Sciatic nerve (tissue), 2 donors: ENCODE results near the gene ABI3. TPM values are rescaled to one million over a fixed set of nuclear protein-coding genes. Genes with fewer than 3 reads are reported as not detected.
"Not testable (repeated sequence)": the region's sequence is repeated elsewhere in the genome, so short reads cannot be mapped to it uniquely, and the experiment has no call there.

Experiments used
- ATAC-seq: fragments of 200-7000 bp; cut with Tn5 transposase; one replicate; pipeline ENCODE4 v1.9.1; 2020; ENCODE audit warnings: mild to moderate bottlenecking, moderate library complexity
- DNase-seq: peaks from one replicate; pipeline ENCODE4 v3.0.0-alpha.2; 2020; ENCODE audit warnings: low spot score
- intact Hi-C: fragments of 100-400 bp; cut with DNase I; formaldehyde crosslinking; loops from one replicate; pipeline ENCODE4 v1.14.2; 2022
- total RNA-seq: library from RNA; stranded (reverse); fragmentation: NEBNext Ultra II Directional; extraction: Animal tissue kit (Norgen Biotek cat#: 25700); gene quantifications from one replicate; pipeline ENCODE4 v1.2.1, GENCODE V29; 2021
- donor health status: DM: no; HTN: no; CAD: no.
- donor health status: DM: no; HTN: no; CAD: no.

ABI3 gene
- total RNA-seq, 1 donor from 2014 or later: 8.5 TPM

DNA sequence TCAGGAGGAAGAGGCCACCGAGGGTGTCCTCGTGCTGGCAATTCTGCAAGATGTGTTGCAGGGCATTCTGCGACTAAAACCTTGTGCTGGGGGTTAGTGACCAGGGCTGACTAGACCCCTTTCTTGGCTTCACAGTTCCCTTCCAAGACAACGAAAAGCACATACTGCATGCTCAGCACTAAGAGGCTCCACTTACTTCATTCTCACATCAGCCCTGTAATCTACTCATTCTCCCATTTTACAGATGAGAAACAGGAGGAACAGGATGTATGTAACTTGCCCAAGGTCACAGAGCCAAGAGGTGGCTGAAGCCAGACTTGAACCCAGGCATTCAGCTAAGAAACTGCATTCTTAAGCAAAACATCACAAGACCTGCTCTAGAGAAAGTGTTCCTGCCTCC lies 25.4 kb downstream of the ABI3 start:
- intact Hi-C loops: no loop called here
- ATAC-seq (no peak), DNase-seq (no peak)

DNA sequence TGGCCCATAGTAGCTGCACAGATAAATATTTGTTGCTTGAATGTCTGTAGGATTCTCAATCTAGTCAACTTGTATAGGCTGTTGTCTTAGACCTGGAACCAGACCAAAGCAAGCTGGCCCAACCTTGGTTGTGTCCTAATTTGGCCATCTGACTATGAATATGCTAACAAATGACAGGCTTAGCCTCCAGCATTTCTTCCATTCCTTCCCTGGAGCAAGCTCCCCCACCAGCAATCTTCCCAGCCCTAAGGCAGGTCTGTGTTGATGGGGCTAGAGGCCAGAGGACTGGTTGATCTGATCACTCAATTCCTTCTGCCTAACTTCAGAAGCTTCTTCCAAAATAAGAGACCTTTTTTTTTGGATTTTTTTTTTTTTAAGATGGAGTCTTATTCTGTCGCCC lies 29.5 kb downstream of the ABI3 start:
- no peak for ATAC-seq
- intact Hi-C loops: no loop called here
- DNase-seq: no peak

DNA sequence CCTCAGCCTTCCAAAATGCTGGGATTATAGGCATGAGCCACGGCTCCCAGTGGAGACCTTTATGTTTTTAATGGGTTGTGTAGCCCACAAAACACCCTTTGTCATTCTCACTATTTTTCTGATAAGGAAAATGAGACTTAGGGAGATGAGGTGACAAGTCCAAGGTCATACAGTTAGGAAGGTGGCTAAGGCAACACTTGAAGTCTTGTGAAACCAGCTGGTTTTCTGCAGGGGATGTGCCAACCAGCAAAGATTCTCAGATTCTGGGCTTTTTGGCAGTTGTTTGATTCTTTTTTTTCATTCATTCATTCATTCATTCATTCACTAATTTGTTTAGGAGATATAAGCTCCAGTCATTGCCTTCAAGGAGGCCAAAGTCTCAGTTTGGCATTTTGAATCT lies 30.1 kb downstream of the ABI3 start:
- DNase-seq (no peak), ATAC-seq (no peak)
- intact Hi-C loops: no loop called here

DNA sequence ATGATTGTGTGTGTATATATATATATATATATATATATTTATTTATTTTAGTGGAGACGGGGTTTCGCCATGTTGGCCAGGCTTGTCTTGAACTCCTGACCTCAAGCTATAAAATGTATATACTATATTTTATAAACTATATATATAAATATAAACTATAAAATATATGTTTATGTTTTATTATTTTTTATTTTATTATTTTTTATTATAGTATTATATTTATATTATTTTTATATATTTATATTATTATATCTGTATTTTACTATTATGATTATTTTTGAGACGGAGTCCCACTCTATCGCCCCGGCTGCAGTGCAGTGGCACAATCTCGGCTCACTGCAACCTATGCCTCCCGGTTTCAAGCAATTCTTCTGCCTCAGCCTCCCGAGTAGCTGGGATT lies 30.5 kb downstream of the ABI3 start:
- no peak for DNase-seq
- intact Hi-C loops: no loop called here
- no peak for ATAC-seq

DNA sequence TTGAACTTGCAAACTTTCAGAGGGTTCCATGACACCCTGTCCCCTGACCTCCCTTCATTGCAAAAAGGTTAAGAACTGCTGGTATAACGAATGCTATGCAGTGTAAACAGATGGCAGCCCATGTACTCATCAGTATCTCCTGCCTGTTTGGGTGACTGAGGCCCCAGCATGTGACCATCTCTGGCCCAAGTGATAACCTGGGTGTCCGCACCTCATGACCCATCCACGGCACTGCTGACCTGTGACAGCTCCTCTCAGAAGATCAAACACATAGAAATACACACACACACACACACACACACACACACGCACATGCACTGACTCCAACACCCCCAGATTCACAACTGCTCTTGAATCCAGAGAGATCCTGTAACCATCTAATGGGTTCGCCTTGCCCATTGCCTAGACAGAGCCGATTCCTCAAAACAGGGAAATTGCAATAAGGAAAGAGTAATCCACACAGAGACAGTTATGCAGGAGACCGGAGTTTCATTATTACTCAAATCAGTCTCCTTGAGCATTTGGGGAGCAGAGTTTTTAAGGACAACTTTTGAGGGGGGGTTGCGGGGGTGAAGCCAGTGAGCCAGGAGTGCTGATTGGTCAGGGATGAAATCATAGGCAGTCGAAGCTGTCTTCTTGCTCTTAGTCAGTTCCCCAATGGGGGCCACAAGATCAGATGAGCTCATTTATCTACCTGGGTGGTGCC lies 31.3 kb downstream of the ABI3 start:
- intact Hi-C loops: no loop called here
- no peak for ATAC-seq

DNA sequence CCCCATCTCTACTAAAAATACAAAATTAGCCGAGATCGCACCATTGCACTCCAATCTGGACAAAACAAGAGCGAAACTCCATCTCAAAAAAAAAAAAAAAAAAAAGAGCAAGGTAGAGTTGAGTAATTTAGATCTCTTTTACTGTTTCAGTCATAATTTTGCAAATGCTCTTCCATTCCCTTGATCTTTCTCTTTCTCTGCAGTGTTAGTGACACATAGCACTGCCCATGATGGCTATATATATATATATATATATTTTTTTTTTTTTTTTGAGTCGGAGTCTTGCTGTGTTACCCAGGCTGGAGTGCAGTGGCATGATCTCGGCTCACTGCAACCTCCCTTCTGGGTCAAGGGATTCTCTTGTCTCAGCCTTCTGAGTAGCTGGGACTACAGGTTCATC lies 32.3 kb downstream of the ABI3 start:
- no peak for ATAC-seq
- intact Hi-C loops: no loop called here
- no peak for DNase-seq

More for the DNA sequence above, 31.3 kb downstream of the ABI3 start:
- no peak for DNase-seq

DNA sequence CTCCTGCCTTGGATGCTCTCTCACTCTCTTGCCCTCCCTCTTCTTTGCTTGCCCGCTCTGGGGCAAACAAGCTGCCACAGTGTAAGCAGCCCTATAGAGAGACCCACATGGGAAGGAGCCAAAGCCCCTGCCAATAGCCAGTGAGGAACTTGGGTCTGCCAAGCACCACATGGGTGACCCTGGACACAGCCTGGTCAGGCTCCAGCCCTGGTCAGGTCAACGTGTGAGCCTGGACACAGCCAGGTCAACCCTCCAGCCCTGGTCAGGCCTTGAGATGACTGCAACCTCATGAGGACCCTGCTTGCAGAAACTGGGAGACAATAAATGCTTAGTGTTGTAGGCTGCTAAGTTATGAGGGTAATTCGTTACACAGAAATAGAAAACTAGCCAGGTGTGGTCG lies 34.3 kb downstream of the ABI3 start:
- DNase-seq: no peak
- ATAC-seq: no peak
- intact Hi-C loops: no loop called here

DNA sequence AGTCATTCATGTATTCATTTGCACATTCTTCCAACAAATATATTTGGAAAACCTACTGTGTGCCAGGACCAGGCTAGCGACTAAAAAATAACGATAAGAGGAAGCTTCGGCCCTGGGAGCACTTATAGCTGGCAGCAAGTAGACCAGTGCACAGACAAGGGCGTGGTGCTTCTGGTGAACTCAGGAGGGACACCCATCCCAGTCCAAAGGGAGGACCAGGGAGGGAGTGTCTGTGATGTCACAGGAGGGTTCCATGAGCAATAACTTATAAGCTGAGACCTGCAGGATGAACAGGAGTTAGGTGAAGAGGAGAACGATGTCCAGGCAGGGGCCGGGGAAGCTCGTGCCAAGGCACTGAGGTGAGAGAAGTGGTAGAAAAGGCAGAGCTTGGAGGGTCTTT lies 37.4 kb downstream of the ABI3 start:
- no peak for ATAC-seq

DNA sequence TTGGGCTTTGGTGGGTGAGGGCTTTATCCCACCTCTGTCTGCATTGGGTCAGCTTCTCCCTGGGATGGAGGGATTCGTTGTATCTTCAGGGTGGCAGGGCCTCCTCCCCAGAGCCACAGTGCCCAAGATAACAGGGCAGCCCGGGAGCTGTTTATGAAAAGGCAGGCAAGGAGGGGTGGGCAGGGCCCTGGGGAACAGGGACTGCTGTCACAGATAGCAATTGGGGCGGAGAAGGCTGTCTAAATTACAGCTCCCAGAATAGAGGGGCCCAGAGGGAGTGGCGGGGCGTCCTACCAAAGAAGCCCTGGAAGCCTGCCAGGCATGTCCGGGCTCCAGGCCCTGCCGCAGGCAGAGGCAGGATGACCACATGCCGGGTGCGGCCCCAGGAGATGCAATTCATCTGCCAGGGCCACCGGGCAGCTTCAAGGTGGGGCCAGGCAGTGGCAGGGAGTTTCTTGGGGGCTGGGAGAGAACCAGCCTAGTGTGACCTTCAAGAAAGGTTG lies 38.8 kb downstream of the ABI3 start:
- peak; percentile 34 for ATAC-seq
- intact Hi-C loops: no loop called here
- DNase-seq: no peak

More for the DNA sequence above, 37.4 kb downstream of the ABI3 start:
- no peak for DNase-seq
- intact Hi-C loops: no loop called here

DNA sequence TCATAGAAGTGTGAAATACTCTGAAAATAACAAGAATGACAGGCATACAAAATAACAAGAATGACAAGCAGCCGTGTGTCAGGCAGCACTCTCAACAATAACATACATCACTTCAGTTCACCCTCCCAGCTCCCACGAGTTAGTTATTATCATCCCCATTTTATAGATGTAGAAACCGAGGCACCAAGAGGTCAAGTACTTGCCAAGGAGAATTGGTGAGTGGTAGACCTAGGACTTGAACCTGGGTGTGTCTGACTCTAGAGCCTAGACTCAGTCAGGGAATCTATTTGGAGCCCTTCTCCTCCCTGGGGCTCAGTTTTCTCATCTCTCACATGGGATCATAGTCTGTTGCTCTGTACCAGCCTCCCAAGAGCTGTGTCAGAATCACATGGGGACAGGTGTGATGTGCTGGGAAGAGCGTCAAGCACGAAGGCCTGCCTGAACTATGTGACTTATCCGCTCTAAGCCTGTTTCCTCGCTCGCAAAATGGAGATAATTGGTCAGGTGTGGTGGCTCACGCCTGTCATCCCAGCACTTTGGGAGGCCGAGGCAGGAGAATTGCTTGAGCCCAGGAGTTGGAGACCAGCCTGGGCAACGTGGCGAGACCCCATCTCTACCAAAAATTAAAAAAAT lies 39.5 kb downstream of the ABI3 start:
- intact Hi-C loops: no loop called here
- ATAC-seq: no peak
- no peak for DNase-seq

DNA sequence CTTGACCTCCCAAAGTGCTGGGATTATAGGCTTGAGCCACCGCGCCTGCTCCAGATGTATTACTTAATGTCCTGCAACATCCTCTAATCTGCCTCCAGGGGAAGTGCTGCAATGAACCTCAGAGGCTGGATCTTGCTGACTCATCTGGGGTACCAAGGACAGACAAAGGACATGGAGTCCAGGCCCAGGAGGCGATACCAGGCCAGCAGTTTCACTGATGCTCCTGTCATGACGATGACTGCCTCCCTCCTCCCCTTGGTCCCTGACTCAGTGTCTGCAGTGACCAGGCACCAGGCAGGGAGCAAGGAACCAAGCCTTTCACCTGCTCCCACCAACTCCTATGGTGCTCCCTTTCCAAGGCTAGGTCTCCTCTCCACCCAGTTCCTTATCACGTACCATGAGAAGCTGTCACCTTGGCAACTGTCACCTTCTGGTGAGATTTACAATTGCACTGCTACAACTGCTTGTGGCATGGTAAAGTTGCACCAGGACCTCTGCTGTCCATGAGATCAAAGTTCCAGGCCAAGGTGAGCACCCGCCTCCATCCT lies 41.7 kb downstream of the ABI3 start:
- no peak for ATAC-seq

DNA sequence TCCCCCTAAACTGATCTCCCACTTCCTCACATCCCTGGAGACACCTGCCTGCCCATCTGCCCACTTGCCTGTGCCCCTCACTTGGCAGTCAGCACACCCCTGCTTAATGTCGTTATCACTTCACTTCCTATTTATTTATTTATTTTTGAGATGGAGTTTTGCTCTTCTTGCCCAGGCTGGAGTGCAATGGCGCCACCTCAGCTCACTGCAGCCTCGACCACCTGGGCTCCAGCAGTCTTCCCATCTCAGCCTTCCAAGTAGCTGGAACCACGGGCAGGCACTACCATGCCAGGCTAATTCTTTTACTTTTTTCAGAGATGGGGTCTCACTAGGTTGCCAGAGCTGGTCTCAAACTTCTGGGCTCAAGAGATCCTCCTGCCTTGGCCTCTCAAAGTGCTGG lies 43.6 kb downstream of the ABI3 start:
- intact Hi-C loops: no loop called here
- DNase-seq: no peak
- ATAC-seq: no peak

More for the DNA sequence above, 41.7 kb downstream of the ABI3 start:
- DNase-seq: no peak
- intact Hi-C loops: no loop called here

DNA sequence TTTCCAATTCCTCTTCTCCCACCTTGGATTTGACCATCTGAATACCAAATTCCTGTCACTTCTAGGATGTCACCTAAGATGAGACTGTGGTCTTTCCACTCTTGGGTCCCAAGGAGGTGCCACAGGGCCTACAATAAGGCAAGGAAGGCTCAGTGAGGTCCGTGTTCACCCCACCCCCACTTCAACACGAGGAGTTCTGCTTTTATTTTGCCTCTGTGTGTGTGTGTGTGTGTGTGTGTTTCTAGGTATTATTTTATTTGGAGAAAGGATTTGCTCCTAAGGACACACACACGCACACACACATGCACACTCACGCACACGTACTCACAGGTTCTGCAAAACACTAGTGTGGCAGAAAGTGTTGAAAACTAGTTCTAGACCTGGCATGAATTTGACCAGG lies 44.6 kb downstream of the ABI3 start:
- intact Hi-C loops: no loop called here
- no peak for DNase-seq
- no peak for ATAC-seq

DNA sequence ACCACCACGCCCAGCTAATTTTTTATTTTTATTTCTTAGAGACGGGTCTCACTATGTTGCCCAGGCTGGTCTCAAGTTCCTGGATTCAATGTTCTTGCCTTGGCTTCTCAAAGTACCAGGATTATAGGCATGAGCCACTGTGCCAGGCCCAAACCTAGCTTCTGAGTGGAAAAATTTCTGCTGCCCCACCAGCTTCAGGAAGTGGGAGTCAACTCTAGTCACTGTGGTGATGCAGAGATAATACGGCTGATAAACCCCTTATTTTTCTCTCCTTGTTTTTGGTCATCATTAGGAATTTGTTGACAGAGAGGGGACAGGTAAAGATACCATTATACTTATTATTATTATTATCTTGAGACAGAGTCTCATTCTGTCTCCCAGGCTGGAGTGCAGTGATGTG lies 47.9 kb downstream of the ABI3 start:
- intact Hi-C loops: no loop called here
- no peak for DNase-seq
- ATAC-seq: no peak

DNA sequence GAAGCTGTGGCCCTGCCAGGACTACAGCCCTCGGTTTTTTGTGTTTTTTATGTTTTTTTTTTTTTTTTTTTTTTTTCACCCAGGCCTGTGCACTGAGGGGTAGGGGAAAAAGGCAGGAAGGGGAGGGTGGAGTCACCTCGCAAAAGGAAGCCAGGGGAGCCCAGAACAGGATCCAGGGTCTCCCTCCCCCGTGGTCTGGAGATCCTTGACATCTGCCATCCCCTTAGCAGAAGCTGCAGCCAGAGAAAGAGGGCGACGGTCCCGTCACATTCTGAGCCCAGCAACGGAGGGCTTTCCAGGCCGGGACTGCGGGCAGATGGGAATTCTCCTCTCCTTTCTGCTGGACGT lies 49.1 kb downstream of the ABI3 start:
- intact Hi-C loops: no loop called here
- no peak for DNase-seq
- ATAC-seq: peak; percentile 16

DNA sequence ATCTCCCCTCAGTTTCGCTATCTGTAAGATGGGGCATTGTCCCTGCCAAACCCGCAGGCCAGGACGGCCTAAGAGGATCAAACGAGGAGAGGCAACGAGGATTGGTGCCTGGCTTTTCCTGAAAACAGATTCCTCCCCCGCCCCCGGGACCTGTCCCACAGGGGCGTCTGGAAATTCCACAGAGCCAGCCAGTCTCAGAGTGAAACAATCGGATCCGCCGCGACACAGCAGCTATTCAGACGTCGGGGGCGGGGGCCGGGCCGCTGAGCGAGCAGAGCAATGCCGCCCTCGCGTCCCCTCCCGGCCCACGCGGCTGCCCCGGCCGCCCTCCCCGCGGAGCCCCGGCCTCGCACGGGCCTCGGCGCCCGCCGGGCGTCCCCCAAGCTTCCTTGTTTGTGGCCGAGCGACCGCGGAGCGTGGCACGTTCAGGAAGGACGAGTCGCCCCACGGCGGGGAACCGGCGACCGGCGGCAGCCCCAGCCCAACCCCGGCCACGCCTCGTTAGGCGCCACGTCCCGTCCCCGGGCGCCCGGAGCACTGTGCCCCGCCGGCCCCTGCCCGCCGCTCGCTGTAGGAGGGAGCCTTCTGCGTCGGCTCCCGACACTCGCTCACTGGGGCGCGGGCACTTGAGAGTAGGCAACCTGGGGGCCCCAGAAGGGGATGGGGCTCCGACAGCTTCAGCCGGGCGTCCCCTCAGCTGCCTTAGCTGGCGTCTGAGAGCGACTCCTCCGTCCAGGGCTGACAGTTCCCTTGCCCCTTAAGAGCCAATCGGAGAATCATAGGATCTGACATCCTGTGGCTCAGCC lies 49.7 kb downstream of the ABI3 start:
- ATAC-seq: peak; percentile 84
- intact Hi-C loops: no loop called here
- DNase-seq: peak; percentile 71

DNA sequence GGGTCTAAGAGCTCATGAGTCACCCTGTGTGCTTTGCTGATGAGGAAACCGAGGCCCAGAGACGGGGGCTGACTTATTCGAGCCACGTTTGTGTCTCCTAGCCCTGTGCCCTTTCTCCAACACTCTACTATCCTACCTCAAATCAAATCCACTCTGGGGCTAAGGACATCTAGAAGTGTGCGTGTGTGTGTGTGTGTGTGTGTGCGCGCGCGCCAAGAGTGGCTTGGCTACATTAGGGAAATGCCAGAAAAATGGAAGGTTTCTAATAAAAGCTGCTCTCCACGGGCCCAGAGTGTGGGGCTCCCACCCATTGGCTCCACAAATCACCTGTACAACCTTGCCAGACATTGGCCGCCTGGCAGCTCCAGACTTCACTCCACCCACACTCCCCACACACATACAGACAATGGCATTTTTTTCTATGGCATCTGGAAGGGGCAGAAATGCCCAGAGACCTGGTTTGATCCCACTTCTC lies 50.3 kb downstream of the ABI3 start:
- peak; percentile 14 for ATAC-seq
- intact Hi-C loops: no loop called here
- DNase-seq: no peak

DNA sequence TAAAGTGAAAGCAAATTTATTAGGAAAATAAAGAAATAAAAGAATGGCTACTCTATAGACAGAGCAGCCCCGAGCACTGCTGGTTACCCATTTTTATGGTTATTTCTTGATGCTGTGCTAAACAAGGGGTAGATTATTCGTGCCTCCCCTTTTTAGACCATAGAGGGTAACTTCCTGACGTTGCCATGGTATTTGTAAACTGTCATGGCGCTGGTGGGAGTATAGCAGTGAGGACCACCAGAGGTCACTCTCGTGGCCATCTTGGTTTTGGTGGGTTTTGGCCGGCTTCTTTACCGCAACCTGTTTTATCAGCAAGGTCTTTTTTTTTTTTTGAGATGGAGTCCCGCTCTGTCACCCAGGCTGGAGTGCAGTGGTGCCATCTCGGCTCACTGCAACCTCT lies 51.0 kb downstream of the ABI3 start:
- DNase-seq, intact Hi-C loops, ATAC-seq: not testable (repeated sequence)

DNA sequence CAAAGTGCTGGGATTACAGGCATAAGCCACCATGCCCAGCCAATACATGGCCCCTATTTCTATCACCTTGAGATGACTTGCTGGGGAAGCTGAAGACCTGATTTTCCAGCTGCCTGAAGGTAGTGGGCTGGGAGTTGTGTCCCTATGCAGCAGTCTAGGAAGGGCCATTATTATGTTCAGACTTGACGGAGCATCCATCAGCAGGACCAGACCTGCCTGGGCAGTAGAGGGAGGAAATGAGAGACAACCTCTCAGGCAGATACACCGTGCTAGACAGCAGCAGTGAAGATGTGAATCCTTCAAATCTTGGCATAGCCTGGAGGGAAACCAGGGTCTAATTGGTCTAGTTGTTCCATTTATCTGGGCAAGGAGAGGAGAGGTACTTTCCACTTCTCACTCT lies 55.7 kb downstream of the ABI3 start:
- intact Hi-C loops: no loop called here
- ATAC-seq (no peak), DNase-seq (no peak)

DNA sequence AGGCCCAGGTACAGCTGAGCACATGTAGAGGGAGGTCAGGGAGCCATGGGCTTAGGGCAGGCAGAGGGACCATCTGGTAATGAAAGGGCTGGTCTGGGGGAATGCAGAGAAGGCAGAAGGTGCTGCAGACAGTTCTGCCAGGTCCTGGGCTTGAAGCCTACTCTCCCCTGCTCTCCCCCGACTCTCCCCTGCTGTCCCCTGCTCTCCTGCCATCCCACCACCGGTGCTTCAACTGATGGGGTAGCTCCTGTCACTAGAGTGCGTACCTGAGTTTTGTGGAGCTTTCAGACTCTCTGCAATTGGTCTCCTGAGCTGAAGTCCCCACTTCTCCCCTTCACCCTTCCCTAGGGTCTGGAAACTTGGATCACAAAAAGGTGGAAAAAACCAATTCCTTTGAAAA lies 57.4 kb downstream of the ABI3 start:
- no peak for DNase-seq
- intact Hi-C loops: no loop called here
- no peak for ATAC-seq
